Right renal cortex interstitium (tissue), 3 donors: Measurements from ENCODE around the gene RCVRN. TPM values are rescaled to one million over a fixed set of nuclear protein-coding genes. Genes with fewer than 3 reads are reported as not detected.

Source experiments
- DNase-seq, 3 donors: peaks; one replicate each; pipeline ENCODE4 v3.0.0-alpha.2; 2013; ENCODE audit warnings: low read depth in 3 of 3, low spot score in 2 of 3
- polyA plus RNA-seq, 3 donors: library from polyadenylated mRNA; unstranded; fragments of 120-200 nt; gene quantifications; one replicate each; pipeline ENCODE4 v1.2.1, GENCODE V29; 2013; ENCODE audit not compliant: insufficient read length in 3 of 3

The RCVRN gene
- polyA plus RNA-seq, 3 donors, result 0.22 to 0.37 (median 0.22) TPM

GRCh38 chr17:9859781-9860180 is 45.3 kb downstream of the RCVRN start:
- DNase-seq, result no peak

- no peak for DNase-seq
These were observed 50.0 kb downstream of the RCVRN start for GRCh38 chr17:9855036-9855435.

- DNase-seq, result no peak
These were observed 50.8 kb downstream of the RCVRN start for GRCh38 chr17:9854255-9854654.

GRCh38 chr17:9850151-9850550 is 54.9 kb downstream of the RCVRN start:
- no peak for DNase-seq

Other genes starting within 250 kb of the RCVRN start
- not detected for gene DHRS7C, start 113.7 kb downstream of the RCVRN start, polyA plus RNA-seq
- gene GSG1L2, start 83.2 kb downstream of the RCVRN start, polyA plus RNA-seq, result not detected
- gene GLP2R, start 79.3 kb downstream of the RCVRN start, polyA plus RNA-seq, result under 1 TPM in 2 of 3 donors, not detected in 1; 0.03 to 0.08 TPM